Prostate gland (tissue), 2 donors: ENCODE data around the gene ARFGAP1.

Experiments
- CTCF ChIP-seq, 4 experiments: fragments of 200-600 bp in 2 of 4; fragments of 450-650 bp in 2 of 4; sonication (generic) in 2 of 4; IDR thresholded peaks; 1 replicate in 3 of 4; 2 replicates in 1 of 4; pipeline ENCODE4 v1.5.1; 2016 to 2019; ENCODE audit warnings: antibody characterized with exemption in 4 of 4, mild to moderate bottlenecking in 2 of 4, moderate library complexity in 2 of 4
- POLR2A ChIP-seq: fragments of 450-650 bp; IDR thresholded peaks from one replicate; pipeline ENCODE4 v1.6.1; 2016; ENCODE audit warnings: antibody characterized with exemption, mild to moderate bottlenecking

GRCh38 chr20:63314566-63315239 lies 42.1 kb downstream of the ARFGAP1 start:
- TF ChIP-seq CTCF (IDR thresholded peaks at IDR 0.05) (no peak), POLR2A (no peak)
